Esophagus muscularis mucosa (tissue), 3 donors: ENCODE data around the gene PIK3C2B.

Experiments used
- EP300 ChIP-seq: sonication (generic); formaldehyde crosslinking; IDR thresholded peaks from one replicate; pipeline ENCODE4 v1.6.1; 2017; ENCODE audit warnings: antibody characterized with exemption
- TF ChIP-seq, protein P1 (sequence below), 3 experiments: fragments of 200-600 bp in 2 of 3; fragments of 450-650 bp in 1 of 3; sonication (generic) in 2 of 3; IDR thresholded peaks; one replicate each; pipeline ENCODE4 v1.5.1; 2017 to 2019; ENCODE audit warnings: antibody characterized with exemption in 3 of 3, mild to moderate bottlenecking in 2 of 3, moderate library complexity in 1 of 3

DNA sequence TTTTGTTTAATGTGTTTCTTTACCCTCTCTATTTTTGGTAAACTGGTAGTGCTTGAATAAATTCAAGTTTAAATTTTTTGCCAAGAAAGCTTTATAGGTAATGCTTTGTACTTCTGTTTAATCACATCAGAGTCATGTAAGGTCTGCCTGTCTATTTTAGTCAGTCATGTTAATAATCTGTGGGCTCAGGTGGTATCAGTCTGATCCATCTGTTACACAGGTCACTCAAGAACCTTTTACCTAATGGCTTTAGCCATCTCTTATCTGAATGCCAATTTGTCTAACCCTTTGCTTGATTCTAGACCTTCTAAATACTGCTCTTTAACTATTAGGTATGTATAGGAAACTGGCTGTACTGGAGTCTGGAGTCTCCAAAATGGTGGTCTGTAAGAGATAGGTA, 38.2 kb upstream of the PIK3C2B start:
- no peak for TF ChIP-seq EP300
- TF ChIP-seq, protein P1, sequence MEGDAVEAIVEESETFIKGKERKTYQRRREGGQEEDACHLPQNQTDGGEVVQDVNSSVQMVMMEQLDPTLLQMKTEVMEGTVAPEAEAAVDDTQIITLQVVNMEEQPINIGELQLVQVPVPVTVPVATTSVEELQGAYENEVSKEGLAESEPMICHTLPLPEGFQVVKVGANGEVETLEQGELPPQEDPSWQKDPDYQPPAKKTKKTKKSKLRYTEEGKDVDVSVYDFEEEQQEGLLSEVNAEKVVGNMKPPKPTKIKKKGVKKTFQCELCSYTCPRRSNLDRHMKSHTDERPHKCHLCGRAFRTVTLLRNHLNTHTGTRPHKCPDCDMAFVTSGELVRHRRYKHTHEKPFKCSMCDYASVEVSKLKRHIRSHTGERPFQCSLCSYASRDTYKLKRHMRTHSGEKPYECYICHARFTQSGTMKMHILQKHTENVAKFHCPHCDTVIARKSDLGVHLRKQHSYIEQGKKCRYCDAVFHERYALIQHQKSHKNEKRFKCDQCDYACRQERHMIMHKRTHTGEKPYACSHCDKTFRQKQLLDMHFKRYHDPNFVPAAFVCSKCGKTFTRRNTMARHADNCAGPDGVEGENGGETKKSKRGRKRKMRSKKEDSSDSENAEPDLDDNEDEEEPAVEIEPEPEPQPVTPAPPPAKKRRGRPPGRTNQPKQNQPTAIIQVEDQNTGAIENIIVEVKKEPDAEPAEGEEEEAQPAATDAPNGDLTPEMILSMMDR (IDR thresholded peaks at IDR 0.05): no peak
